PFSK-1 (cell line): ENCODE data around the gene COL7A1.

Experiments used
- FOXP2 ChIP-seq: optimal IDR thresholded peaks from 2 replicates; pipeline ENCODE3; 2011; ENCODE audit warnings: borderline replicate concordance, control low read depth, inconsistent platforms; ENCODE audit not compliant: insufficient read depth; ENCODE audit errors: extremely low read length, extremely low read depth
- POLR2AphosphoS5 ChIP-seq: IDR thresholded peaks from 2 replicates; pipeline ENCODE4 v1.6.1; 2012; ENCODE audit warnings: low read depth, mild to moderate bottlenecking, control low read depth, low read length, moderate library complexity
- SIN3A ChIP-seq: IDR thresholded peaks from 2 replicates; pipeline ENCODE4 v1.6.1; 2012; ENCODE audit warnings: mild to moderate bottlenecking, low read length, moderate library complexity, borderline replicate concordance; ENCODE audit not compliant: insufficient read depth
- TAF1 ChIP-seq: IDR thresholded peaks from 2 replicates; pipeline ENCODE4 v1.6.1; 2012; ENCODE audit warnings: low read length, control low read depth, borderline replicate concordance; ENCODE audit not compliant: insufficient read depth
- TF ChIP-seq, protein P1 (sequence below), 2 experiments: IDR thresholded peaks; 2 replicates each; pipeline versions ENCODE4 v1.6.1 to v1.8.0; 2011 to 2012; ENCODE audit warnings: low read depth in 2 of 2, low read length in 2 of 2, control low read depth in 1 of 2, inconsistent platforms in 1 of 2, mild to moderate bottlenecking in 1 of 2, moderate library complexity in 1 of 2; ENCODE audit not compliant: insufficient read depth in 1 of 2

The COL7A1 gene

DNA sequence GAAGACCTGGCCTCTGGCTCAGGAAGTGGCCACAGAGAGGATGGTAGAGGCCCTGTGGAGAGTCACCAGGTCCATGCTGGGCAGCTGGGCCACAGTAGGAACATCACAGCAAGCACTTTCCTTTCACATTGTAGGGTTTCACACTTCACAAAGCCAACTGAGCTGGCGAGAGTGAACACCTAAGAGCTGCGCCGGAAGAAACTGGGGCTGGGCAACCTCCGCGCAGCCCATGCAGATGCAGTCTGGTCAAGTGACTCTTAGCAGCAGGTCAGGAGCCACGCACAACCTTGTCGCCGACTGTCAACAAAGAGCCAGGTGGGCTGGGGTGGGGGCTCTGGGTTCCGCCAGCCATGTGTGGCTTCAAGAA is 75.9 kb downstream of the COL7A1 start:
- TF ChIP-seq FOXP2 = no peak
- TF ChIP-seq TAF1 = no peak
- TF ChIP-seq SIN3A = no peak
- TF ChIP-seq, protein P1, sequence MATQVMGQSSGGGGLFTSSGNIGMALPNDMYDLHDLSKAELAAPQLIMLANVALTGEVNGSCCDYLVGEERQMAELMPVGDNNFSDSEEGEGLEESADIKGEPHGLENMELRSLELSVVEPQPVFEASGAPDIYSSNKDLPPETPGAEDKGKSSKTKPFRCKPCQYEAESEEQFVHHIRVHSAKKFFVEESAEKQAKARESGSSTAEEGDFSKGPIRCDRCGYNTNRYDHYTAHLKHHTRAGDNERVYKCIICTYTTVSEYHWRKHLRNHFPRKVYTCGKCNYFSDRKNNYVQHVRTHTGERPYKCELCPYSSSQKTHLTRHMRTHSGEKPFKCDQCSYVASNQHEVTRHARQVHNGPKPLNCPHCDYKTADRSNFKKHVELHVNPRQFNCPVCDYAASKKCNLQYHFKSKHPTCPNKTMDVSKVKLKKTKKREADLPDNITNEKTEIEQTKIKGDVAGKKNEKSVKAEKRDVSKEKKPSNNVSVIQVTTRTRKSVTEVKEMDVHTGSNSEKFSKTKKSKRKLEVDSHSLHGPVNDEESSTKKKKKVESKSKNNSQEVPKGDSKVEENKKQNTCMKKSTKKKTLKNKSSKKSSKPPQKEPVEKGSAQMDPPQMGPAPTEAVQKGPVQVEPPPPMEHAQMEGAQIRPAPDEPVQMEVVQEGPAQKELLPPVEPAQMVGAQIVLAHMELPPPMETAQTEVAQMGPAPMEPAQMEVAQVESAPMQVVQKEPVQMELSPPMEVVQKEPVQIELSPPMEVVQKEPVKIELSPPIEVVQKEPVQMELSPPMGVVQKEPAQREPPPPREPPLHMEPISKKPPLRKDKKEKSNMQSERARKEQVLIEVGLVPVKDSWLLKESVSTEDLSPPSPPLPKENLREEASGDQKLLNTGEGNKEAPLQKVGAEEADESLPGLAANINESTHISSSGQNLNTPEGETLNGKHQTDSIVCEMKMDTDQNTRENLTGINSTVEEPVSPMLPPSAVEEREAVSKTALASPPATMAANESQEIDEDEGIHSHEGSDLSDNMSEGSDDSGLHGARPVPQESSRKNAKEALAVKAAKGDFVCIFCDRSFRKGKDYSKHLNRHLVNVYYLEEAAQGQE (IDR thresholded peaks at IDR 0.05; ENCODE audit: insufficient read depth in 1 of 2, low read depth in 2 of 2, low read length in 2 of 2) = no peak
- TF ChIP-seq POLR2AphosphoS5 = no peak

GRCh38 chr3:48518638-48519276 is 76.4 kb downstream of the COL7A1 start:
- no peak for TF ChIP-seq POLR2AphosphoS5
- no peak for TF ChIP-seq FOXP2
- no peak for TF ChIP-seq TAF1
- no peak for TF ChIP-seq SIN3A
- TF ChIP-seq, protein P1 (IDR thresholded peaks at IDR 0.05; ENCODE audit: insufficient read depth in 1 of 2, low read depth in 2 of 2, low read length in 2 of 2) = no peak

DNA sequence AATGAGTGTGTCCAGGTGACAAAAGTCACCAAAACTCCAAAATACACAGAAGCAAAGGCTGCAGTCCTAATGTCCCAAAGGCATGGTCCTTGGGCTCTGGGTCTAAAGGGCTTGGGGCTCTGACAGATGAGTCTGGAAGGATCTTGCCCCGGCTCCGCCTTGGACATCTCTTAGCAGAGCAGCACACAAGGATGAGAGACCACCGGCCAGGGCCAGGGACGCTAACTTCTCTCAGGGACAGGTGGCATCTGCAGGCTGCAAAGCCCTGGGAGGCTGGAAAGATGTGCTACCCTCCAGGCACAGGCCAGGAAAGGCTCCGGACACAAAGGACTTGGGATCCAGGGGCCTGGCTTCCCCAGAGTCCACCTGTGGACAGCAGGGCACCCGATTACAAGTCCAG is 77.1 kb downstream of the COL7A1 start:
- no peak for TF ChIP-seq FOXP2
- TF ChIP-seq SIN3A = no peak
- TF ChIP-seq POLR2AphosphoS5 = no peak
- TF ChIP-seq, protein P1 (IDR thresholded peaks at IDR 0.05; ENCODE audit: insufficient read depth in 1 of 2, low read depth in 2 of 2, low read length in 2 of 2) = no peak
- no peak for TF ChIP-seq TAF1

DNA sequence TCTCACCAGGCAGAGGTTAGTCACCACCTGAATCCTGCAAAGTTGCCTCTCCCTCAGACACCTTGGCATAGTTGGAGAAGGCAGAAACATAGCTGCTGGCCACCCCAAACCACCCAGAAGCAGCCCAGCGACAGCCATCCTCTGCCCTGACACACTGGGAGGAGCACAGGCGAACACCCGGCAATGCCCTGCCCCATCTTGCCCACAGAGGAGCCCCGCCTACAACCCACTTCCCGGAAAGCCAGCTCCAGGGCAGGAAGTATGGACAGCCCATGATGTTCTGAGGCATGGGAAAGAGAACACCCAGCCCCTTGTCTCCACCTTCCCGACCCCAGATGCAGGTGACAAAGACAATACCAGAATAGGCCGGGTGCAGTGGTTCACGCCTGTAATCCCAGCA is 78.6 kb downstream of the COL7A1 start:
- no peak for TF ChIP-seq POLR2AphosphoS5
- no peak for TF ChIP-seq SIN3A
- TF ChIP-seq, protein P1 (IDR thresholded peaks at IDR 0.05; ENCODE audit: insufficient read depth in 1 of 2, low read depth in 2 of 2, low read length in 2 of 2) = no peak
- no peak for TF ChIP-seq TAF1
- TF ChIP-seq FOXP2 = no peak

- no peak for TF ChIP-seq FOXP2
These were observed 80.5 kb downstream of the COL7A1 start for GRCh38 chr3:48514431-48515227.
